ENCODE measurements around the gene GAS2.

The GAS2 gene

DNA sequence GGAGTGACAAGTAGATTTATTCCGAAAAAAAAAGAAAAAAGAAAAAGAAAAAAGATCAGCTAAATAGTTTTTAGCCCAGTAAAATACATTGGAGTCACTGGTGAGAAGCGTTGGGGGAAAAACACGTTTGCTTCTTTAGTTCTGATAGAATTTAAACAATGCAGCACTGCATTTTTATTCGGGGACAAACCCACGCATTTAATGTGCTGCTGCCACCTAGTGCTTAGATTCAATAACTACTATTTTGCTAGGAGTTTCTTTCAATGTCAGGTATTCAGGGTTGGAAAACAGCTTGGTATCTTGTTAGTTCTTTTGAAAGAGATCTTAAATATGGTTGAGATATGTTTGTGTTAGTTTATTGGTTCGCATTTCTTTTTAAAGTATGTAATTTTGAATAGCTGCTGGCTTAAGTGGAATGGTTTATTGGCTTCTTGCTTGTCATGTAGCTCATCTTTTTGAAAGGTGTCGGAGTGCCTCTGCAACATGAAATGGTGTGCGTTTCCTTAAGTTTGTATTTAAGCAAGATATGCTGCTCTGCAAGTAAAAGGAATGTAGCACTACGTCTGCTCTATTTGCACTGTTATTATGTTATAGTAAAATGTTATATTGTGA is 121.2 kb downstream of the GAS2 start:
- H3K4me1 ChIP-seq (ENCODE audit: insufficient read depth, insufficient read length): no peaks in the 10 kb centered on the region
- DNase-seq (ENCODE audit: low read depth, low spot score): peak; percentile 6
- H3K9ac ChIP-seq (ENCODE audit: insufficient read length, low read depth): no peak overlapping the region
- no peaks in the 10 kb centered on the region for H3K9me3 ChIP-seq (ENCODE audit: insufficient read depth, low read length)
- TF ChIP-seq YY1 (IDR thresholded peaks at IDR 0.05; ENCODE audit: insufficient read depth, insufficient read length) (no peak), SUZ12 (IDR thresholded peaks at IDR 0.05; ENCODE audit: extremely low read depth, insufficient read depth, insufficient read length) (no peak), ZNF274 (IDR thresholded peaks at IDR 0.05; ENCODE audit: low read depth, low read length) (no peak)
- H3K36me3 ChIP-seq (ENCODE audit: insufficient read depth, insufficient read length, low read length): no peaks in the 10 kb centered on the region
- H3K4me3 ChIP-seq (ENCODE audit: insufficient read length, low read depth): no peak overlapping the region
- H3K27me3 ChIP-seq (ENCODE audit: insufficient read depth, insufficient read length): no peaks in the 10 kb centered on the region

DNA sequence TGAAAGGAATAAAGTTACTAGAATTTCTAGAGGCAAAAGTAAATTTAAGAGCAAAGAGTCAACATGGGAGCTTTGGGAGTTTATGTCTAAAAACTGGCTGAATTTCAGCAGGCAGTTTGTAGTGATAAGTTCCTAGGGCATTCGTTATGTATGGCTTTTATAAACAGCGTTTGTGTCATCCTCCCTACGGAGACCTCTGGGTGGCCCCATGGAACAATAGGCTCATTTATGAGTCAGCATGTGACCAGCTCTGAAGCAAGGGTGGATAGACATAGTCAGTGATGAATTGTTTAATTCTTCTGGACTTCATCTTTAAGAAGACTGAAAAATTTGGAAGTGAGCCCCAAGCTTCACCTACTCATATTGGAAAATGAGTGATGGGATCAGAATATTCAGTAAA is 126.1 kb downstream of the GAS2 start:
- DNase-seq (ENCODE audit: low read depth, low spot score): no peak
- H3K36me3 ChIP-seq (ENCODE audit: insufficient read depth, insufficient read length, low read length): no peaks in the 10 kb centered on the region
- H3K27me3 ChIP-seq (ENCODE audit: insufficient read depth, insufficient read length): no peaks in the 10 kb centered on the region
- no peak overlapping the region for H3K9ac ChIP-seq (ENCODE audit: insufficient read length, low read depth)
- H3K9me3 ChIP-seq (ENCODE audit: insufficient read depth, low read length): no peaks in the 10 kb centered on the region
- TF ChIP-seq YY1 (IDR thresholded peaks at IDR 0.05; ENCODE audit: insufficient read depth, insufficient read length) (no peak), SUZ12 (IDR thresholded peaks at IDR 0.05; ENCODE audit: extremely low read depth, insufficient read depth, insufficient read length) (no peak), ZNF274 (IDR thresholded peaks at IDR 0.05; ENCODE audit: low read depth, low read length) (no peak)
- H3K4me3 ChIP-seq (ENCODE audit: insufficient read length, low read depth): no peak overlapping the region
- H3K4me1 ChIP-seq (ENCODE audit: insufficient read depth, insufficient read length): no peaks in the 10 kb centered on the region

DNA sequence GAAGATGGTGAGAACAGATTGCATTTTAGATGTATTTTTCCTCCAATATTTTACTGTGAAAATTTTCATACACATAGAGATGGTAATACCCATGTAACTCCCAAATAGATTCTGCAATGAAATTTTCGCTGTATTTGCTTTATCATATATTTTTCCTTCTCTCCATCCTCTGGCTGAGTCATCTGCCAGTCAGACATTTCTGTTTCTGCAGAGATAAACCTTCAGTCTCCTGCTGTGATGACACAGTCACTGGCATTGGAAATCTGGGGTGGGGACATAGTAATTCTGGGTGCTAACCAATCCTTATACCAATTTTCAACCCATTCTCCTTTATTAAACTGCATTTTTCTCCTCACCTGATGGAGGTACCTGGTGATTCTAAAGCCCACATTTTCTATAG is 129.5 kb downstream of the GAS2 start:
- no peak for DNase-seq (ENCODE audit: low read depth, low spot score)
- TF ChIP-seq SUZ12 (IDR thresholded peaks at IDR 0.05; ENCODE audit: extremely low read depth, insufficient read depth, insufficient read length) (no peak), ZNF274 (IDR thresholded peaks at IDR 0.05; ENCODE audit: low read depth, low read length) (no peak), YY1 (IDR thresholded peaks at IDR 0.05; ENCODE audit: insufficient read depth, insufficient read length) (no peak)
- Histone ChIP-seq H3K36me3 (ENCODE audit: insufficient read depth, insufficient read length, low read length) (no peaks in the 10 kb centered on the region), H3K9ac (ENCODE audit: insufficient read length, low read depth) (no peak overlapping the region), H3K9me3 (ENCODE audit: insufficient read depth, low read length) (no peaks in the 10 kb centered on the region), H3K27me3 (ENCODE audit: insufficient read depth, insufficient read length) (no peaks in the 10 kb centered on the region), H3K4me3 (ENCODE audit: insufficient read length, low read depth) (no peak overlapping the region), H3K4me1 (ENCODE audit: insufficient read depth, insufficient read length) (no peaks in the 10 kb centered on the region)

DNA sequence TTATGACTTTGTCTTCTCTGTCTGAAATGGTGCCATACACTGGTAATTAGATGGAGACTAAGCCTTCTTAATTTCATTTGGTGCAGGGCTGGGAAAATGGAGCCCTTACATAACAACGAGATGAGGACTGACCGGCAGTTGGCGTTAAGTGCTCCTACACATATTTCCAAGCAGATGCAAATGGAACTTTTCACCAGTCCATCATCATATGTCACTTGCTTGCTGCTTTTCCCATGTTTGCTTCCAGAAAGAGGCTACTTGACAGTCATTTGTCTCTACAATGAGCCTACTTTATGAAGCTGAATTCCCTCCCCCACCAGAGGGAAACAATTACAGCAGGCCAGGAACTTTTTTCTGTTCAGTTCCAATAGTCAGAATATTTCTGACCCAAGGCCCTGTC is 130.6 kb downstream of the GAS2 start:
- H3K36me3 ChIP-seq (ENCODE audit: insufficient read depth, insufficient read length, low read length): no peaks in the 10 kb centered on the region
- H3K4me1 ChIP-seq (ENCODE audit: insufficient read depth, insufficient read length): no peaks in the 10 kb centered on the region
- no peak for TF ChIP-seq ZNF274 (IDR thresholded peaks at IDR 0.05; ENCODE audit: low read depth, low read length)
- no peak for TF ChIP-seq YY1 (IDR thresholded peaks at IDR 0.05; ENCODE audit: insufficient read depth, insufficient read length)
- no peak for TF ChIP-seq SUZ12 (IDR thresholded peaks at IDR 0.05; ENCODE audit: extremely low read depth, insufficient read depth, insufficient read length)
- H3K27me3 ChIP-seq (ENCODE audit: insufficient read depth, insufficient read length): no peaks in the 10 kb centered on the region
- H3K9ac ChIP-seq (ENCODE audit: insufficient read length, low read depth): no peak overlapping the region
- H3K4me3 ChIP-seq (ENCODE audit: insufficient read length, low read depth): no peak overlapping the region
- DNase-seq (ENCODE audit: low read depth, low spot score): no peak
- no peaks in the 10 kb centered on the region for H3K9me3 ChIP-seq (ENCODE audit: insufficient read depth, low read length)

DNA sequence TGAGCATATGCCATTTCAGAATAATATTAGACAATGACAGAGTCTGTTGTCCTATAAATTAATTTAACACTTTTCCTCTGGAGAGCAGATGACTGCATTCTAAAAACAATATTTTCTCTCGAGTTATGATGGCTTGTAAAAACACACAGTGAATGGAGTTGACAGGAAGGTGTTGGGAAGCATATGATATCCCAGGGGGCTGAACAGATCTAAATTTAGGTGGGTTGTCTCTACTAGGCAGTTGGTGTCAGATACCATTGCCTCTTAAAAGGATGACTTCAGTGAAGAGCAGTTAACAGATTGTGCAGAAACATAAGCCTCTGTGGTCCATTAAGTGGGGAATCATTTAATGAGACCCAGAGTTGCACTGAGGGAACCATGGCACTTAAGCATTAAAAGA is 132.5 kb downstream of the GAS2 start:
- no peaks in the 10 kb centered on the region for H3K36me3 ChIP-seq (ENCODE audit: insufficient read depth, insufficient read length, low read length)
- no peak for DNase-seq (ENCODE audit: low read depth, low spot score)
- H3K27me3 ChIP-seq (ENCODE audit: insufficient read depth, insufficient read length): no peaks in the 10 kb centered on the region
- H3K4me3 ChIP-seq (ENCODE audit: insufficient read length, low read depth): no peak overlapping the region
- TF ChIP-seq ZNF274 (IDR thresholded peaks at IDR 0.05; ENCODE audit: low read depth, low read length): no peak
- TF ChIP-seq SUZ12 (IDR thresholded peaks at IDR 0.05; ENCODE audit: extremely low read depth, insufficient read depth, insufficient read length): no peak
- TF ChIP-seq YY1 (IDR thresholded peaks at IDR 0.05; ENCODE audit: insufficient read depth, insufficient read length): no peak
- H3K9me3 ChIP-seq (ENCODE audit: insufficient read depth, low read length): no peaks in the 10 kb centered on the region
- H3K9ac ChIP-seq (ENCODE audit: insufficient read length, low read depth): no peak overlapping the region
- no peaks in the 10 kb centered on the region for H3K4me1 ChIP-seq (ENCODE audit: insufficient read depth, insufficient read length)

DNA sequence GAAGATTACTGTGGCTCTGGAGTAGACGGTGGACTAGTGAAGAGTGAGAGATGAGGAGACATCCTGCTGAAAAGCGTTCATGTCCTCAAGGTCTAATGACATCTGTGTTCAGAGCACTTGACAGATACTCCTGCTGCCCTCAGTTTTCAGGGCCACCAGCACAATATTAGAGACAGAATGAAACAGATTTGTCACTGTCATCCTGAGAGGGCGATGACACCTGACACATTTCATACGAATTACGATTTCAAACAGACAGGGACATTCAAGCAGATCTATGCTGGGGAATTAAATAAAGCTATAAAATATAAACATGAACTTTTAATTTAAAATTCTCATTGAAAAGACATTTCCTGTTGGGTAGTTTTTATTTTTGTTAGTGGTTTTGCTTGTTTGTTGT is 134.1 kb downstream of the GAS2 start:
- Histone ChIP-seq H3K4me1 (ENCODE audit: insufficient read depth, insufficient read length) (no peaks in the 10 kb centered on the region), H3K4me3 (ENCODE audit: insufficient read length, low read depth) (no peak overlapping the region), H3K9me3 (ENCODE audit: insufficient read depth, low read length) (no peaks in the 10 kb centered on the region), H3K36me3 (ENCODE audit: insufficient read depth, insufficient read length, low read length) (no peaks in the 10 kb centered on the region), H3K27me3 (ENCODE audit: insufficient read depth, insufficient read length) (no peaks in the 10 kb centered on the region), H3K9ac (ENCODE audit: insufficient read length, low read depth) (no peak overlapping the region)
- DNase-seq (ENCODE audit: low read depth, low spot score): no peak
- TF ChIP-seq YY1 (IDR thresholded peaks at IDR 0.05; ENCODE audit: insufficient read depth, insufficient read length) (no peak), ZNF274 (IDR thresholded peaks at IDR 0.05; ENCODE audit: low read depth, low read length) (no peak), SUZ12 (IDR thresholded peaks at IDR 0.05; ENCODE audit: extremely low read depth, insufficient read depth, insufficient read length) (no peak)

DNA sequence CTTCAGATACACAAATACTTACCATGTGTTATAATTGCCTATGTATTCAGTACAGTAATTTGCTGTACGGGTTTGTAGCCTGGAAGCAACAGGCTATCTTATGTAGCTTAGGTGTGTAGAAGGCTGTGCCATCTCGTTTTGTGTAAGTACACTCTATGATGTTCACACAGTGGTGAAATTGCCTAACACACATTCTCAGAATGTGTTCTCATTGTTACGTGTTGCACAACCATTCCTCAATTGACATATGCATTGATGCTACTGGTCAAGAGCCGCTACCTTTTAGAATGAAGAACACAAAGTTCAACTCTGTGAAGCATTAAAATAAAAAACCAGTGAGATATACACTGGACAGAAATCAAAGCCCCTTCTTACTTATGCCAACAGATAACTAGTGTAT is 136.4 kb downstream of the GAS2 start:
- no peak for DNase-seq (ENCODE audit: low read depth, low spot score)
- Histone ChIP-seq H3K9me3 (ENCODE audit: insufficient read depth, low read length) (no peaks in the 10 kb centered on the region), H3K4me1 (ENCODE audit: insufficient read depth, insufficient read length) (no peaks in the 10 kb centered on the region), H3K36me3 (ENCODE audit: insufficient read depth, insufficient read length, low read length) (no peaks in the 10 kb centered on the region), H3K9ac (ENCODE audit: insufficient read length, low read depth) (no peak overlapping the region), H3K4me3 (ENCODE audit: insufficient read length, low read depth) (no peak overlapping the region), H3K27me3 (ENCODE audit: insufficient read depth, insufficient read length) (no peaks in the 10 kb centered on the region)
- TF ChIP-seq SUZ12 (IDR thresholded peaks at IDR 0.05; ENCODE audit: extremely low read depth, insufficient read depth, insufficient read length) (no peak), YY1 (IDR thresholded peaks at IDR 0.05; ENCODE audit: insufficient read depth, insufficient read length) (no peak), ZNF274 (IDR thresholded peaks at IDR 0.05; ENCODE audit: low read depth, low read length) (no peak)
